Mucosa of gallbladder (tissue), 1 donor: ENCODE data around the gene SGPL1. TPM values are rescaled to one million over a fixed set of nuclear protein-coding genes. Genes with fewer than 3 reads are reported as not detected.
A peak's percentile ranks its signal among the peaks of the same experiment; 100 is the strongest.

Experiments used
- DNase-seq: peaks from one replicate; pipeline ENCODE4 v3.0.0-alpha.2; 2020; ENCODE audit warnings: low spot score
- total RNA-seq: library from RNA; stranded (reverse); gene quantifications from one replicate; pipeline ENCODE4 v1.2.1, GENCODE V29; 2021
- donor health status: DM: no; HTN: no; CAD: no.

SGPL1 gene
- total RNA-seq, 1 donor from 2014 or later = 64.0 TPM

- no peak for DNase-seq
Measured at GRCh38 chr10:70810967-70811366, 4.8 kb upstream of the SGPL1 start.

DNA sequence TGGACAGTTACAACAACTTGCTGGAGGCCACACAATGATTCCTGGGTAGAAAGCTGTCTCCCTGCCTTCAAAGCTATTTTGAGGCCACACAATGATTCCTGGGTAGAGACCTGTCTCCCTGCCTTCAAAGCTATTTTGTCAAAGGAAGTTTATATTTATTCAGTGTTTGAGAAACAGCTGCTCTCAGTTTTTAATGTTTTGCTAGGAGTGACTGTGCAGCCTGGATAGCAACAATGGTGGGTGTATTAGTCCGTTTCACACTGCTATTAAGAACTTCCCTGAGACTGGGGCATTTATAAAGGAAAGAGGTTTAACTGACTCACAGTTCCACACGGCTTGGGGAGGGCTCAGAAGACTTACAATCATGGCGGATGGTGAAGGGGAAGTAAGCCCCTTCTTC lies 3.9 kb upstream of the SGPL1 start:
- no peak for DNase-seq

GRCh38 chr10:70812814-70813213 lies 2.9 kb upstream of the SGPL1 start:
- DNase-seq = no peak

GRCh38 chr10:70814126-70814525 lies 1.6 kb upstream of the SGPL1 start:
- no peak for DNase-seq

GRCh38 chr10:70816220-70816894 lies 609 bp downstream of the SGPL1 start:
- DNase-seq = peak; percentile 61

DNA sequence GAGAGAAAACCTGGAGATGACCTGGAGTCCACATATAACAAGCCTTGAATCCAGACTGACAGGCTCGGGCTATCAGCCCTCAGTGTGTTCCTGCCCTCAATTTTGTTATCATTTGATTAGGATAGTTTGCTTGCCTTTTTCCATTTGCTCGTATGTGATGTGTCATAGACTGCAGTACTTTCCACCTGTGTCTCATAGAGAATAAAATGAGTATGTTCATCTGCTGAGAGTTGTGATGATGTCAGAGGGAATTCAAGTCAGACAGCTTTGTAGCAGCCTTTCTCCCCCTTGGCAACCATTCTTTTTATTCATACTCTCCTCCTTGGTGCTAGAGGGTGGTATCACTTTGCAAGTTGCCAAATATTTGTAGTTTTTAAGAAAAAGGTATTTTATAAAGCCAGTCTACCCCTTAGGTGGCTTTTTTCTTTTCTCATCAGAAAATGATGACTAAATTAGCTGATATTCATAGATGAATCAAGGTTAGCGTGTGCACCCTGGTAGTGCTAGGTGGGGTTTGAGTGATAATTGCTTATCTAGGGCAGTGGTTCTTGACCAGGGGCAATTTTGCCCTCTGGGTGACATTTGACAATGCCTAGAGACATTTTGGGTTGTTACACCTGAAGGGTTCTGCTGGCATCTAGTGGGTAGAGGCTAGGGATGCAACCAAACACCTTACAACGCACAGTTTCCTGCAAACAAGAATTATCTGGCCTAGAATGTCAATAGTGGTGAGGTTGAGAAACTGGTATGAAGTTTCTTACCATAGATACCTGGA lies 5.4 kb downstream of the SGPL1 start:
- no peak for DNase-seq

GRCh38 chr10:70822076-70822820 lies 6.5 kb downstream of the SGPL1 start:
- no peak for DNase-seq

DNA sequence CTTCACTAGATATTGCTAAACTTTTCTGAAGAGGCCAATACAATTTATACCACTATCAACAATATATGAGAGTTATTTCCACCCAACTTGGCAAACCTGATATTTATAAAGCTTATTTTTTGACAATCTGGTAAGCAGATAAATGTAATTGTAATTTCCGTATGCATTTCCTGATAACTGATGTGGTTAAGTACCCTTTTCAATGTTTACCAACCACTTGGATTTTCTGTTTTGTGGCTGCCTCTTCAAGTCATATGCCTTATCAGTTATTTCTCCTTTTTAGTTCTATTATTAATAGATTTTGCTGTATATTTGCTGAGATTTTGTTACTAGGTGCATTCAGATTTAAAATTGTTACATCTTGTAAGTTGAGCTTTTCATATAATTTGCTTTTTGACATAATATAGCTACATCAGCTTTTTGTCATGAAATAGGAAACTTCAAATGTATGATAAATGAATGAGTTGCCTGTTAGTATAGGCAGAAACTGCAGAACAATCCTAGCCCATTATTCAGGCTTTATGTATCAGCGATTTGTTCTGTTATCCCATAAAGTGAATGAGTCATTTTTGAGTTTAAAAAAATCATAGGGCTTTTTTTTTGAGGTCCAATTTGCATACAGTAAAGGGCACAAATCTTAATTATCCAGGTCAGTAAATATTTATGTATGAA lies 11.5 kb downstream of the SGPL1 start:
- no peak for DNase-seq

DNA sequence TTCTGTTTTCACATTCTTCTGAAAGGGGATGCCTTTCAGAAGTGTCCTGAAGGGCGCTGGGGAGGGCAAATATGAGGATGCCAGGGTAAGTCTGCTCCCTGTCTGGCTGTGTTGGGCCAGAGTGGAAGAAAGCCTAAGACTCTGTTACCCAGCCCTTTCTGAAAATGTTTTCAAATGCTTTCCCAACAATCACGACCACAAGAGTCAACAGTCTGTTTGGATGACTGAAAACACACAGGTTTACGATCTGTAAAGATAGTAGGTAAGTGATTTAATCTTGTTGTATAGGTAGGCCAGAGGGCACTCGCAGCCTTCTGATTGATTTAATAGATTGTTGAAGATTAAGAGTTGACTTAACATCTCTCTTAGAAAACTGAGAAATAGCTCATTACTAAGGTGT lies 13.2 kb downstream of the SGPL1 start:
- no peak for DNase-seq

DNA sequence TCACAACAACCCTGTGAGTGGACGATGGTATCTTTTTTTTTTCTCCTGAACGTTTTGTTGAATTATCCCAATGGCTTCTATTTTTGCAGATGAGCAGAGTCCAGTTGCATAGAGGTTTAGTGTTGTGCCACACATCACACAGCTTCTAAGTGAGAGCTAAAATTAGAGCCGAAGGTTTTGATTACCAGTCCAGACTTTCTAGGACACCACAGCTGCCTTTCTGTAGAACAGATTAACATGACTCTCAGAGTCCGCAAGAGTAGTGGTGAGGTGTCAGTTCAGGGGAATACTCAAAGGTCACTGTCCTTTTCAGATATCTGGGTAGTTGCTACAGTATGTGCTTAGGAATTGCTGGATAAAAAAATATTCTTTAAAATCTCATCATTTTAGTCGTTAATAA lies 13.8 kb downstream of the SGPL1 start:
- no peak for DNase-seq

DNA sequence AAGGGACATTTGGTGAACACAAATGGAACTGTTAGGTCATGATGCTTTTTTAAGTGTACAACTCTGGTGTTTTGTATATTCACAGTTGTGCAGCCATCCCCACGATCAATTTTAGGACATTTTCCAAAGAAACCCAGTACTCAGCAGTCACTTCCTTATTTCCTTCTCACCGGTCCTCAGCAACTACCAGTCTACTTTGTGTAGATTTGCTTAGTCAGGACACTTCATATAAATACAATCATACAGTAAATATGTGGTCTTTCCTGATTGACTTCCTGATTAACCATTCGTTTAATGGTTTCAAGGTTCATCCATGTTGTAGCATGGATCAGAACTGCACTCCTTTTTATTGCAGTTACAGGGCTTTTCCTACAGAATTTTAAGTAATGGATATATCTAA lies 14.4 kb downstream of the SGPL1 start:
- peak; percentile 13 for DNase-seq

DNA sequence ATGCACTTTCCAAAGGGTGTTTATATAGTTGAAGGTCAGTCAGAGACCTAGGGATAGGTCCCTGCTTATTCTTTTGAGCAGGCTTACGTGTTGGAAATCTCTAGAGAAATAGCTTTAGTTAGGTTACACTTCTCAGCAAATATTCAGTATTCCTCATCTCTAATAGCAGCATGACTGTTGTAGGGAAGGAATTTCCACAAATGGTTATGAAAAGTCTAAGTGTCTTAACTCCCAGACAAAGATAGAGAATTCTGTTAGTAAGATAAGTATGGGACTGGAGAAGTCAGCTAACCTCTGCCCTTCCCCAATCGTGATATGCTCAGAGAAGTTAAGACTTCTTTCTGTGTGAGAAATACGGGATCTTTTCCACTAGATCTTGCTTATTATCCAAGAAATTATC lies 16.5 kb downstream of the SGPL1 start:
- DNase-seq = no peak

GRCh38 chr10:70832852-70833528 lies 17.2 kb downstream of the SGPL1 start:
- no peak for DNase-seq

DNA sequence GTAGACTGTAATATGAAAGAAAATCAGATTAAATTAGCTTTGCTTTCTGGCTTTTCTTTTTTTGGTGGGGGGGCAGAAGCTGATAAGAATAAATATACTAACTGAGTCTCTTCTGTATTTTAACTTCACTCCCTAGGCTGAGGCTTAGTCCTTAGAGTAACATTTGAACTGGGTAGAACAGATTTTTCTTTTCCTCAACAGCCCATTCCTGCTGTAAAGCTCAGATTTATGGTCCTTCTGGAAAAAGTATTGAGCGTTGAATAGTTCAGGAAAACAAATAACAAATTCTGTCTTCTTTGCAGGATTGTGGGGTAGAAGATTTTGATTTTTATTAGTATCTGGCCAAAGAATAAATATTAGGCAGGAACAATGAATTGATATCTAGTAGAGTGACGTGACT lies 17.9 kb downstream of the SGPL1 start:
- no peak for DNase-seq

- no peak for DNase-seq
Measured at GRCh38 chr10:70834021-70834420, 18.3 kb downstream of the SGPL1 start.

DNA sequence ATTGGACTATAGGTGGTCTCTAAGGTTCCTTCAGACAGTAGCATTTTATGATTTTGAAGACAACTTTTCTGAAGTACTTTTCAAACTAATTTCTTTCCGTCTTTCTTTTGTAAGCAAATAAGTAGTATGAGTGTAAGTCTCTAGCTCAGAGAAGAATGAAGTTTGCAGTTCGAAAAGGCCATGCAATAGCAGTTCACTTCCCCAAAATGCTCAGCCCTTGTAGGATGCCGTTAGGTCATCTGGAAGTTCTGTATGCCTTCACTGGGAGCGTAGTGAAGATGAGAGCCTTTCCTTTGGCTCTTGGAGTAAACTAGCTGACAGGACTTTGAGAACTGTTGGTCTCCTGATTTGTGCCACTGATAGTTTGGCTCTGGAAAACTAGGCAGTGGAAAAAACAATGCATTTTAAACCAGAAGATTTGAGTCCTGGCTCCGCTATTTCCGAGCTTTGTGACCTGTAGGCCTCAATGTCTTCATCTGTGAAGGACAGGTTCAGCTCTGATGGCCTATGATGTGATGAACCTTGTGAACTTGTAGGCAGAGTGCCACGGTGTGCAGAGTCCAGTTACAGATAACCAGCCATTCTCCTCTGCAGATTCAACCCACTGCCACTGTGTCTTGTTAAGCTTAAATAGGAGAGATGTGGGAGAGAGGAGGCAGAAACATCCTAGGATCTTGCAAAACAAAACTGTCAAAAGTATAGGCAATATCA lies 18.8 kb downstream of the SGPL1 start:
- no peak for DNase-seq

GRCh38 chr10:70836319-70836718 lies 20.6 kb downstream of the SGPL1 start:
- no peak for DNase-seq

DNA sequence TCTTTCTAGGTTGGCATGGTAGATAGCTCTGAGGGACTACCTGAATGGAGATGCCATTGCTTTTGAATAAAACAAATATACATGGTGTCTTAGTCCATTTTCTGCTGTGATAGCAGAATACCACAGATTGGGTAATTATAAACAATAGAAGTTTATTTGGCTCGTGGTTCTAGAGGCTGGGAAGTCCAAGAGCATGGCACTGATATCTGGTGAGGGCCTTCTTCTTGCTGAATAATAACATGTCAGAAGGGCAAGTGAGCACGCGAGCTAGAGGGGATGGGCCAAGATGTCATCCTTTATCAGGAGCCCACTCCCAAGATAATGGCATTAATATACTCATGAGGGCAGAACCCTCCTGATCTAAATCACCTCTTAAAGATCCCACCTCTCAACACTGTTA lies 21.9 kb downstream of the SGPL1 start:
- DNase-seq = no peak

GRCh38 chr10:70838270-70838805 lies 22.6 kb downstream of the SGPL1 start:
- DNase-seq = no peak

GRCh38 chr10:70840836-70841235 lies 25.1 kb downstream of the SGPL1 start:
- no peak for DNase-seq

GRCh38 chr10:70843333-70843732 lies 27.6 kb downstream of the SGPL1 start:
- no peak for DNase-seq
